Trophoblast cell (in vitro differentiated cells and primary cell): Measurements from ENCODE around the gene CD81.

ENCODE experiments used
- DNase-seq, 2 donors: peaks; one replicate each; pipeline ENCODE4 v3.0.0-alpha.2; 2016
- H2AFZ ChIP-seq: 2 replicates; pipeline ENCODE4 v1.6.1; 2013; ENCODE audit warnings: low read length, moderate library complexity, mild to moderate bottlenecking; ENCODE audit not compliant: insufficient read depth, poor library complexity
- H2AK5ac ChIP-seq: 2 replicates; pipeline ENCODE4 v1.6.1; 2013; ENCODE audit warnings: mild to moderate bottlenecking, low read length
- H2BK120ac ChIP-seq: 2 replicates; pipeline ENCODE4 v1.6.1; 2013; ENCODE audit warnings: low read length, mild to moderate bottlenecking, moderate library complexity; ENCODE audit not compliant: insufficient read depth, poor library complexity
- H2BK12ac ChIP-seq: 2 replicates; pipeline ENCODE4 v1.6.1; 2013; ENCODE audit warnings: mild to moderate bottlenecking, low read length, moderate library complexity
- H2BK5ac ChIP-seq: 2 replicates; pipeline ENCODE4 v1.6.1; 2013; ENCODE audit warnings: low read length, low read depth, moderate library complexity, mild to moderate bottlenecking; ENCODE audit not compliant: poor library complexity
- H3K14ac ChIP-seq: 2 replicates; pipeline ENCODE4 v1.6.1; 2013; ENCODE audit warnings: mild to moderate bottlenecking, low read length
- H3K18ac ChIP-seq: 2 replicates; pipeline ENCODE4 v1.6.1; 2013; ENCODE audit warnings: mild to moderate bottlenecking, low read length
- H3K23ac ChIP-seq: 2 replicates; pipeline ENCODE4 v1.6.1; 2013; ENCODE audit warnings: low read length
- H3K27ac ChIP-seq: 2 replicates; pipeline ENCODE4 v1.5.1; 2013; ENCODE audit warnings: low read depth, mild to moderate bottlenecking, inconsistent platforms, low read length, moderate library complexity
- H3K27me3 ChIP-seq: 2 replicates; pipeline ENCODE4 v1.6.1; 2013; ENCODE audit warnings: inconsistent platforms, mild to moderate bottlenecking, low read length, moderate library complexity; ENCODE audit not compliant: insufficient read depth
- H3K36me3 ChIP-seq, 2 experiments: 1 replicate in 1 of 2; 2 replicates in 1 of 2; pipeline ENCODE4 v1.6.1; 2013; ENCODE audit warnings: low read length in 2 of 2, mild to moderate bottlenecking in 2 of 2, moderate library complexity in 1 of 2; ENCODE audit not compliant: insufficient read depth in 2 of 2, control insufficient read depth in 1 of 2
- H3K4ac ChIP-seq: 2 replicates; pipeline ENCODE4 v1.6.1; 2013; ENCODE audit warnings: low read depth, mild to moderate bottlenecking, low read length, moderate library complexity
- H3K4me1 ChIP-seq, 2 experiments: 1 replicate in 1 of 2; 2 replicates in 1 of 2; pipeline ENCODE4 v1.6.1; 2013; ENCODE audit warnings: low read length in 2 of 2, mild to moderate bottlenecking in 2 of 2, moderate library complexity in 1 of 2; ENCODE audit not compliant: insufficient read depth in 2 of 2, control insufficient read depth in 1 of 2
- H3K4me2 ChIP-seq: 2 replicates; pipeline ENCODE4 v1.6.1; 2013; ENCODE audit warnings: inconsistent platforms, mild to moderate bottlenecking, low read length, moderate library complexity
- H3K4me3 ChIP-seq: 2 replicates; pipeline ENCODE4 v1.5.1; 2013; ENCODE audit warnings: mild to moderate bottlenecking, low read depth, low read length, inconsistent platforms
- H3K79me1 ChIP-seq: one replicate; pipeline ENCODE4 v1.6.1; 2013; ENCODE audit warnings: low read length
- H3K79me2 ChIP-seq: 2 replicates; pipeline ENCODE4 v1.6.1; 2013; ENCODE audit warnings: low read length, mild to moderate bottlenecking; ENCODE audit not compliant: control insufficient read depth, insufficient read depth, poor library complexity
- H3K9ac ChIP-seq: 2 replicates; pipeline ENCODE4 v1.6.1; 2013; ENCODE audit warnings: mild to moderate bottlenecking, low read length
- H3K9me3 ChIP-seq: 2 replicates; pipeline ENCODE4 v1.6.1; 2013; ENCODE audit warnings: low read depth, mild to moderate bottlenecking, control low read depth, inconsistent platforms, low read length; ENCODE audit not compliant: insufficient read depth
- H4K12ac ChIP-seq: 2 replicates; pipeline ENCODE4 v1.6.1; 2013; ENCODE audit warnings: low read depth, mild to moderate bottlenecking, low read length, moderate library complexity
- H4K8ac ChIP-seq: 2 replicates; pipeline ENCODE4 v1.6.1; 2013; ENCODE audit warnings: low read depth, mild to moderate bottlenecking, low read length, moderate library complexity
- H4K91ac ChIP-seq: one replicate; pipeline ENCODE4 v1.6.1; 2013; ENCODE audit warnings: low read depth, mild to moderate bottlenecking, low read length, moderate library complexity
- WGBS: extraction: QIAGEN DNeasy Blood & Tissue Kit; methylation state at CpG from one replicate; pipeline ENCODE4 v1.1.7; 2013; ENCODE audit warnings: missing lambda C conversion rate; ENCODE audit not compliant: insufficient read length, insufficient coverage; ENCODE audit errors: extremely low coverage; 5-methylcytosine and 5-hydroxymethylcytosine counted together

CD81 gene

DNA sequence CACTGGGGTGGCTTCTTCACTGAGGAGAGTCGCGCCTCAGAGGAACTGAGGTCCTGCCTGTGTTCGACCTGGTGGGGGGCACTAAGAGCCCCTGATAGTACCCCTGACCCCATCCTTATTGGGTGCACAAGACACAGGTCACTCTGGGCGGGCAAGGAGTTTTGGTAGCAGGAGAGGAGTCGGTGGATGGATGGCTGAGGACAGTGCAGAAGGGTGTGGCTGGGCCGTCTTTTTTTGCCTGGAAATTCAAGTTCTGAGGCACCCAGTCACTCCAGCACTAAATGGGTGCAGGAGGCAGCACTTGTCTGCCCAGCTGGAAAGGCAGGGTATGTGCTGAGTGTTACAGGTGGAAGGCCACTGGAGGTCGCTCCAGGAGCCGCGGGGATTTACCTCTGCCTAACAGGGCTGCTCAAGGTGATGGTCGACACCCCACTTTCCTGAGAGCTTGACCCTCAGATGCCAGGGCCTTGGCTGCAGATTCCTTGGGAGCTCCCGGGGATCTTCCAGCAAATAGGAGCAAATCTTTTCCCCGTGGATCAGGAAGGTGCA, 24.4 kb downstream of the CD81 start:
- Histone ChIP-seq H3K9me3 (no peaks in the 10 kb centered on the region), H3K79me2 (peaks cover 10% of the 10 kb centered on the region), H3K9ac (peak overlapping the region; percentile 100), H3K27ac (no peak overlapping the region), H3K14ac (peak overlapping the region; percentile 92), H2BK12ac (no peak overlapping the region), H3K4ac (peak overlapping the region; percentile 96), H3K27me3 (no peaks in the 10 kb centered on the region), H3K18ac (no peak overlapping the region), H3K4me3 (peak overlapping the region; percentile 96), H4K12ac (peak overlapping the region; percentile 76), H3K4me2 (peak overlapping the region; percentile 94), H4K91ac (peak overlapping the region; percentile 94), H3K4me1 (peaks cover 12 to 16% of the 10 kb centered on the region in 2 experiments), H2BK120ac (no peak overlapping the region), H2AK5ac (peak overlapping the region; percentile 98), H4K8ac (peak overlapping the region; percentile 96), H2AFZ (no peak overlapping the region), H2BK5ac (no peak overlapping the region), H3K23ac (no peak overlapping the region), H3K36me3 (peaks cover 32 to 36% of the 10 kb centered on the region in 2 experiments), H3K79me1 (peaks cover 11% of the 10 kb centered on the region)
- DNase-seq = no peak
- no CpG with 5 or more reads among the region's 12 CpGs for WGBS

DNA sequence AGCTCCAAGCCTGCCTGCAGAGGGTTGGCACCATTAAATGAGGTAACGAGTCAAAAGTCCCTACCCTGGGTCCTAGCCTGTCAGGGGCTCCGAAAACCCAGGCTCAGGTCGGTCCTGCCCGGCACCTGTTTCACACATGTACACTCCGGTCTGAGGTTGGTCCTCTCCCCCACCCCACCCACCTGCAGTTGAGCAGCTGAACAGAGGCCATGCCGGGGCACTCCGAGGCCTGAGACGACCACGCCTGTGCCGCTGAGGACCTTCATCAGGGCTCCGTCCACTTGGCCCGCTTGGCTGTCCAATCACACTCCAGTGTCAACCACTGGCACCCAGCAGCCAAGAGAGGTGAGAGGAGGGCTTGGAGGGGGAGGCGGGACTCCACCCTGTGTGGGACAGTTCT, 25.0 kb downstream of the CD81 start:
- no peak overlapping the region for H3K4ac ChIP-seq
- peaks cover 11% of the 10 kb centered on the region for H3K79me1 ChIP-seq
- WGBS = no CpG with 5 or more reads among the region's 13 CpGs
- H4K91ac ChIP-seq = no peak overlapping the region
- peak overlapping the region; percentile 94 for H3K4me2 ChIP-seq
- H3K4me3 ChIP-seq = no peak overlapping the region
- no peak overlapping the region for H4K8ac ChIP-seq
- no peak overlapping the region for H3K27ac ChIP-seq
- peaks cover 12 to 16% of the 10 kb centered on the region in 2 experiments for H3K4me1 ChIP-seq
- no peak overlapping the region for H2BK120ac ChIP-seq
- H2AK5ac ChIP-seq = no peak overlapping the region
- no peak overlapping the region for H3K23ac ChIP-seq
- H3K14ac ChIP-seq = no peak overlapping the region
- H3K9ac ChIP-seq = no peak overlapping the region
- H3K18ac ChIP-seq = no peak overlapping the region
- DNase-seq = no peak
- H2AFZ ChIP-seq = no peak overlapping the region
- H3K9me3 ChIP-seq = no peaks in the 10 kb centered on the region
- peaks cover 26 to 30% of the 10 kb centered on the region in 2 experiments for H3K36me3 ChIP-seq
- H2BK5ac ChIP-seq = no peak overlapping the region
- no peak overlapping the region for H2BK12ac ChIP-seq
- no peaks in the 10 kb centered on the region for H3K27me3 ChIP-seq
- no peak overlapping the region for H4K12ac ChIP-seq
- H3K79me2 ChIP-seq = peaks cover 10% of the 10 kb centered on the region

DNA sequence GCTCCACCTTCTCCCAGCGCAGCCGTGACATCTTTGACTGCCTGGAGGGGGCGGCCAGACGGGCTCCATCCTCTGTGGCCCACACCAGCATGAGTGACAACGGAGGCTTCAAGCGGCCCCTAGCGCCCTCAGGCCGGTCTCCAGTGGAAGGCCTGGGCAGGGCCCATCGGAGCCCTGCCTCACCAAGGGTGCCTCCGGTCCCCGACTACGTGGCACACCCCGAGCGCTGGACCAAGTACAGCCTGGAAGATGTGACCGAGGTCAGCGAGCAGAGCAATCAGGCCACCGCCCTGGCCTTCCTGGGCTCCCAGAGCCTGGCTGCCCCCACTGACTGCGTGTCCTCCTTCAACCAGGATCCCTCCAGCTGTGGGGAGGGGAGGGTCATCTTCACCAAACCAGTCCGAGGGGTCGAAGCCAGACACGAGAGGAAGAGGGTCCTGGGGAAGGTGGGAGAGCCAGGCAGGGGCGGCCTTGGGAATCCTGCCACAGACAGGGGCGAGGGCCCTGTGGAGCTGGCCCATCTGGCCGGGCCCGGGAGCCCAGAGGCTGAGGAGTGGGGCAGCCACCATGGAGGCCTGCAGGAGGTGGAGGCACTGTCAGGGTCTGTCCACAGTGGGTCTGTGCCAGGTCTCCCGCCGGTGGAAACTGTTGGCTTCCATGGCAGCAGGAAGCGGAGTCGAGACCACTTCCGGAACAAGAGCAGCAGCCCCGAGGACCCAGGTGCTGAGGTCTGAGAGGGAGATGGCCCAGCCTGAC, 26.0 kb downstream of the CD81 start:
- H2AK5ac ChIP-seq = no peak overlapping the region
- no peak overlapping the region for H2BK5ac ChIP-seq
- H3K4me1 ChIP-seq = peaks cover 12 to 16% of the 10 kb centered on the region in 2 experiments
- H3K27me3 ChIP-seq = no peaks in the 10 kb centered on the region
- H3K27ac ChIP-seq = no peak overlapping the region
- peaks cover 24 to 28% of the 10 kb centered on the region in 2 experiments for H3K36me3 ChIP-seq
- H3K14ac ChIP-seq = no peak overlapping the region
- no peaks in the 10 kb centered on the region for H3K9me3 ChIP-seq
- no peak overlapping the region for H3K4me2 ChIP-seq
- H3K79me1 ChIP-seq = peaks cover 11% of the 10 kb centered on the region
- no peak overlapping the region for H3K4me3 ChIP-seq
- no peak overlapping the region for H2BK120ac ChIP-seq
- H3K18ac ChIP-seq = no peak overlapping the region
- peaks cover 10% of the 10 kb centered on the region for H3K79me2 ChIP-seq
- H3K9ac ChIP-seq = no peak overlapping the region
- H3K4ac ChIP-seq = no peak overlapping the region
- H4K91ac ChIP-seq = no peak overlapping the region
- no peak overlapping the region for H4K8ac ChIP-seq
- H2BK12ac ChIP-seq = no peak overlapping the region
- WGBS = no CpG with 5 or more reads among the region's 31 CpGs
- no peak for DNase-seq
- H4K12ac ChIP-seq = no peak overlapping the region
- no peak overlapping the region for H2AFZ ChIP-seq
- no peak overlapping the region for H3K23ac ChIP-seq

DNA sequence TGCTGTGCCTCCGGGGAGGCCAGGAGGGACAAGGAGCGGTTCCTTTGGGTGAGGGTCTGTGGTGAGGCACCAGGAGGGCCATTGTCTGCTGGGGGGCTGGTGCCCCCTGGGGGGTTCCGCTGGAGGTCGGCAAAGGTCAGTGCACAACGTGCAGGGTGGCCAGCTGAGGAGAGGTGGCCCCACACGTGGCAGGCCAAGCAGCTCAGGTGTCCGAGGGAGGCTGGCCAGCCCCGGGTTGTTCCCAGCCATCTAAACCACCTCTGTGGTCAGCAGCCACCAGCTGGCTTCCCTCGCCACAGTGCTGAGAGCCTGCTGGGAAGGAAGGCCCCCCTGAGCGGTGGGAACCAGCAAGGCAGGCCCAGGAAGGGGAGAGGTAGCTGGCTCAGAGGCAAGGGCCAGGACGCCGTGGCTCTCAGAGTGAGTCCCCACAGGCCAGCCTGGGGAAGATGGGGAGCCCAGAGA, 27.7 kb downstream of the CD81 start:
- Histone ChIP-seq H3K27ac (no peak overlapping the region), H3K4me1 (peaks cover 8 to 10% of the 10 kb centered on the region in 2 experiments), H4K91ac (no peak overlapping the region), H4K8ac (no peak overlapping the region), H3K14ac (no peak overlapping the region), H2BK12ac (no peak overlapping the region), H3K27me3 (no peaks in the 10 kb centered on the region), H2BK120ac (no peak overlapping the region), H3K36me3 (peaks cover 21% of the 10 kb centered on the region in 2 experiments), H2BK5ac (no peak overlapping the region), H2AK5ac (no peak overlapping the region), H3K9me3 (no peaks in the 10 kb centered on the region), H3K4ac (no peak overlapping the region), H3K79me2 (peaks cover 10% of the 10 kb centered on the region), H3K9ac (no peak overlapping the region), H3K4me3 (no peak overlapping the region), H4K12ac (peak overlapping the region; percentile 33), H3K4me2 (no peak overlapping the region), H2AFZ (no peak overlapping the region), H3K18ac (no peak overlapping the region), H3K23ac (no peak overlapping the region), H3K79me1 (peaks cover 8% of the 10 kb centered on the region)
- WGBS = no CpG with 5 or more reads among the region's 12 CpGs
- no peak for DNase-seq
